A549 (cell line): ENCODE measurements around the gene PCDHGA10. TPM values are rescaled to one million over a fixed set of nuclear protein-coding genes. Genes with fewer than 3 reads are reported as not detected.
A peak's percentile ranks its signal among the peaks of the same experiment; 100 is the strongest.

Source experiments
- ATAC-seq, 2 experiments: fragments of 200-7000 bp in 1 of 2; fragments of >200 bp in 1 of 2; cut with Nextera tagmentation in 1 of 2; cut with Tn5 transposase in 1 of 2; 3 replicates each; pipeline versions ENCODE4 v1.8.0 to v1.9.1; 2018 to 2020; ENCODE audit warnings: mild to moderate bottlenecking in 1 of 2, moderate library complexity in 1 of 2
- CTCF ChIA-PET: fragments of 300-600 bp; sonication (Branson Sonifier 250); formaldehyde crosslinking; extraction: SDS; loops from one replicate; lab custom pipeline; 2021; ENCODE audit warnings: antibody characterized with exemption, inconsistent platforms; lab: Yijun Ruan, JAX
- POLR2A ChIA-PET: fragments of 350-600 bp; formaldehyde crosslinking; extraction: SDS; loops from one replicate; lab custom pipeline; 2021; ENCODE audit warnings: antibody characterized with exemption, inconsistent platforms; lab: Yijun Ruan, JAX
- DNase-seq, 2 experiments: peaks; one replicate each; pipeline versions ENCODE4 v3.0.0 to v3.0.0-alpha.2; 2011 to 2016; ENCODE audit warnings: low read depth in 1 of 2, low spot score in 1 of 2
- FAIRE-seq: peaks from 2 replicates; lab custom pipeline; 2011; peaks lifted over from hg19 to GRCh38; lab: Jason Lieb, UNC
- H3K27ac ChIP-seq, 2 experiments: fragments of >200 bp; sonication (Bioruptor Twin); formaldehyde crosslinking; 3 replicates each; pipeline ENCODE4 v1.5.1; 2016 to 2017
- H3K4me1 ChIP-seq: fragments of >200 bp; sonication (Bioruptor Twin); formaldehyde crosslinking; 3 replicates; pipeline ENCODE4 v1.6.1; 2016
- H3K4me2 ChIP-seq: fragments of >200 bp; sonication (Bioruptor Twin); formaldehyde crosslinking; 3 replicates; pipeline ENCODE4 v1.6.1; 2016
- H3K4me3 ChIP-seq: fragments of >200 bp; sonication (Bioruptor Twin); formaldehyde crosslinking; 3 replicates; pipeline ENCODE4 v1.5.1; 2016
- H3K9me3 ChIP-seq: fragments of >200 bp; sonication (Bioruptor Twin); formaldehyde crosslinking; 3 replicates; pipeline ENCODE4 v1.6.1; 2016
- CHD4 ChIP-seq: fragments of 200-600 bp; sonication (generic); IDR thresholded peaks from 2 replicates; pipeline ENCODE4 v1.6.1; 2016; ENCODE audit warnings: antibody characterized with exemption, mild to moderate bottlenecking, borderline replicate concordance
- EHMT2 ChIP-seq: fragments of 200-600 bp; sonication (generic); IDR thresholded peaks from 2 replicates; pipeline ENCODE4 v1.6.1; 2016; ENCODE audit warnings: antibody characterized with exemption, low read depth, mild to moderate bottlenecking, moderate library complexity
- EP300 ChIP-seq, 2 experiments: fragments of >200 bp; sonication (Bioruptor Twin); formaldehyde crosslinking; IDR thresholded peaks; 2 replicates in 1 of 2; 3 replicates in 1 of 2; pipeline ENCODE4 v1.6.1; 2016 to 2017
- FOSB ChIP-seq: fragments of 250-450 bp; sonication (Bioruptor Pico); IDR thresholded peaks from 2 replicates; pipeline ENCODE4 v1.5.0; 2020; ENCODE audit warnings: mild to moderate bottlenecking, moderate library complexity
- FOSL2 ChIP-seq, 2 experiments: fragments of 450-650 bp in 1 of 2; fragments of >200 bp in 1 of 2; sonication (Bioruptor Twin) in 1 of 2; formaldehyde crosslinking; IDR thresholded peaks; 2 replicates each; pipeline versions ENCODE4 v1.5.0 to v1.6.1; 2016 to 2020; ENCODE audit warnings: mild to moderate bottlenecking in 1 of 2, moderate library complexity in 1 of 2
- HDAC2 ChIP-seq: fragments of 200-600 bp; sonication (generic); IDR thresholded peaks from 2 replicates; pipeline ENCODE4 v1.6.1; 2016
- HOXB5 ChIP-seq: fragments of 250-450 bp; sonication (Bioruptor Pico); IDR thresholded peaks from 2 replicates; pipeline ENCODE4 v1.5.0; 2020; ENCODE audit warnings: mild to moderate bottlenecking, moderate library complexity
- JUN ChIP-seq, 2 experiments: fragments of >200 bp; sonication (Bioruptor Twin); formaldehyde crosslinking; IDR thresholded peaks; 2 replicates in 1 of 2; 3 replicates in 1 of 2; pipeline ENCODE4 v1.6.1; 2016 to 2017
- MAFK ChIP-seq: fragments of 450-650 bp; IDR thresholded peaks from 2 replicates; pipeline ENCODE4 v1.6.1; 2014; ENCODE audit not compliant: partially characterized antibody
- MAZ ChIP-seq: fragments of 150-350 bp; IDR thresholded peaks from 2 replicates; pipeline ENCODE4 v1.6.1; 2014; ENCODE audit warnings: antibody characterized with exemption, low read depth, low read length, borderline replicate concordance
- NFE2L2 ChIP-seq: fragments of 150-350 bp; conservative IDR thresholded peaks from 2 replicates; pipeline ENCODE4 v1.6.1; 2014; ENCODE audit warnings: low read length
- NPAS2 ChIP-seq: fragments of 250-450 bp; sonication (Bioruptor Pico); IDR thresholded peaks from 2 replicates; pipeline ENCODE4 v1.8.0; 2022; ENCODE audit warnings: mild to moderate bottlenecking, moderate library complexity, borderline replicate concordance
- PHF8 ChIP-seq: fragments of 200-600 bp; sonication (generic); IDR thresholded peaks from 2 replicates; pipeline ENCODE4 v1.6.1; 2016; ENCODE audit warnings: low read depth, mild to moderate bottlenecking, antibody characterized with exemption, moderate library complexity, borderline replicate concordance
- POLR2AphosphoS2 ChIP-seq: conservative IDR thresholded peaks from 2 replicates; pipeline ENCODE4 v1.6.1; 2012; ENCODE audit warnings: low read length, improper control_type of control experiment, inconsistent platforms
- SMC3 ChIP-seq: fragments of >200 bp; sonication (Bioruptor Twin); formaldehyde crosslinking; IDR thresholded peaks from 3 replicates; pipeline ENCODE4 v1.6.1; 2018; ENCODE audit warnings: inconsistent platforms
- TFCP2L1 ChIP-seq: fragments of 250-450 bp; sonication (Bioruptor Pico); IDR thresholded peaks from 2 replicates; pipeline ENCODE4 v1.5.0; 2021; ENCODE audit warnings: mild to moderate bottlenecking
- TP53 ChIP-seq: fragments of 250-450 bp; sonication (Bioruptor Pico); IDR thresholded peaks from 2 replicates; pipeline ENCODE4 v1.5.0; 2021; ENCODE audit warnings: mild to moderate bottlenecking, moderate library complexity
- ZNF302 ChIP-seq: fragments of 250-450 bp; sonication (Bioruptor Pico); IDR thresholded peaks from 2 replicates; pipeline ENCODE4 v1.9.0; 2021; ENCODE audit warnings: inconsistent platforms, mild to moderate bottlenecking, moderate library complexity
- WGBS: methylation state at CpG from one replicate; pipeline ENCODE4 v1.1.6; 2017; ENCODE audit errors: missing lambda C conversion rate; 5-methylcytosine and 5-hydroxymethylcytosine counted together
- polyA plus RNA-seq, 4 experiments: library from polyadenylated mRNA; depleted of rRNA in 3 of 4; stranded (reverse); fragments of >200 nt; fragmentation: RNase III in 1 of 4; extraction: RNeasy Plus Mini Kit Qiagen cat#74134 plus additional on column Dnase treatment in 1 of 4; gene quantifications; 2 replicates in 3 of 4; 3 replicates in 1 of 4; pipeline ENCODE4 v1.2.3, GENCODE V29; 2011 to 2017
- TF ChIP-seq, protein P1 (sequence below): fragments of >200 bp; sonication (Bioruptor Twin); formaldehyde crosslinking; IDR thresholded peaks from 3 replicates; pipeline ENCODE4 v1.5.1; 2016
- TF ChIP-seq, protein P2 (sequence below): fragments of 250-450 bp; sonication (Bioruptor Pico); IDR thresholded peaks from 2 replicates; pipeline ENCODE4 v1.5.0; 2020; ENCODE audit warnings: low read depth, mild to moderate bottlenecking, moderate library complexity

The PCDHGA10 gene
- polyA plus RNA-seq, 2 of the 4 experiments (the other 2 are of a cell fraction) = 0.04 TPM; not detected in 1

DNA sequence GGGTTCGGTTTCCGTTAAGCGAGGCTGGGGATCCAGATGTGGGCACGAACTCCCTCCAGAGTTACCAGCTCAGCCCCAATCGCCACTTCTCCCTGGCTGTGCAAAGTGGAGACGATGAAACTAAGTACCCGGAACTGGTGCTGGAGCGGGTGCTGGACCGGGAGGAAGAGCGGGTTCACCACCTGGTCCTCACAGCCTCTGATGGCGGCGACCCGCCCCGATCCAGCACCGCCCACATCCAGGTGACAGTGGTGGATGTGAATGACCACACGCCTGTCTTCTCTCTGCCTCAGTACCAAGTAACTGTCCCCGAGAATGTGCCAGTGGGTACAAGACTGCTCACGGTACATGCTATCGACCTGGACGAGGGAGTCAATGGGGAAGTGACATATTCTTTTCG lies 29.4 kb upstream of the PCDHGA10 start:
- Histone ChIP-seq H3K9me3 (peaks cover 35% of the 10 kb centered on the region), H3K4me3 (peak overlapping the region; percentile 88), H3K4me2 (peak overlapping the region; percentile 99), H3K27ac (peak overlapping the region; percentile 87 to 88), H3K4me1 (no peaks in the 10 kb centered on the region)
- ATAC-seq (peak; percentile 22 to 27; a peak in 4 of 6 replicates), DNase-seq (peak in 1 of 2 experiments; percentile 20), FAIRE-seq (no peak)
- POLR2A ChIA-PET = interaction anchor here (0.8 to 1.5 kb wide), 3 partner anchors 13 to 181 kb away, joined by 3 to 4 read pairs (median 3); partner anchors contain the start of genes PCDHGB3 and TAF7
- CTCF ChIA-PET = interaction anchor here (0.7 to 2.2 kb wide), 31 partner anchors 11 to 562 kb away, joined by 3 to 19 read pairs (median 4); partner anchors contain the start of genes PCDHA5, PCDHGA1, PCDHGA5 and PCDHGB3
- no peak for TF ChIP-seq MAFK
- WGBS = 44% methylated on average over 21 of the region's 21 CpGs

DNA sequence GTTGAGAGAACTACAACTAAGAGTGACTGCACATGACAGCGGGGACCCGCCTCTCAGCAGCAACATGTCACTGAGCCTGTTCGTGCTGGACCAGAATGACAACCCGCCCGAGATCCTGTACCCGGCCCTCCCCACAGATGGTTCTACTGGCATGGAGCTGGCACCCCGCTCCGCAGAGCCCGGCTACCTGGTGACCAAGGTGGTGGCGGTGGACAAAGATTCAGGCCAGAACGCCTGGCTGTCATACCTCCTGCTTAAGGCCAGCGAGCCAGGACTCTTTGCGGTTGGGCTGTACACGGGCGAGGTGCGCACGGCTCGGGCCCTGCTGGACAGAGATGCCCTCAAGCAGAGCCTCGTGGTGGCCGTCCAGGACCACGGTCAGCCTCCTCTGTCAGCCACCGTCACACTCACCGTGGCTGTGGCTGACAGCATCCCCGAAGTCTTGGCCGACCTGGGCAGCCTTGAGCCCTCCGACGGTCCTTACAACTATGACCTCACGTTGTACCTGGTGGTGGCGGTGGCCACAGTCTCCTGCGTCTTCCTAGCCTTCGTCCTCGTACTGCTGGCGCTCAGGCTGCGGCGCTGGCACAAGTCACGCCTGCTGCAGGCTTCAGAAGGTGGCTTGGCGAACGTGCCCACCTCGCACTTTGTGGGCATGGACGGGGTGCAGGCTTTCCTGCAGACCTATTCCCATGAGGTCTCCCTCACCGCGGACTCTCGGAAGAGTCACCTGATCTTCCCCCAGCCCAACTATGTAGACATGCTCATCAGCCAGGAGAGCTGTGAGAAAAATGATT lies 28.1 kb upstream of the PCDHGA10 start:
- Histone ChIP-seq H3K4me3 (no peak overlapping the region), H3K9me3 (peaks cover 45% of the 10 kb centered on the region), H3K4me1 (no peaks in the 10 kb centered on the region), H3K4me2 (no peak overlapping the region)
- CTCF ChIA-PET = interaction anchor here (3.7 kb wide), 1 partner anchor 14 kb away, joined by 16 read pairs; the partner anchor contains the start of gene PCDHGB3
- POLR2A ChIA-PET = no interaction called here
- no peak for ATAC-seq
- no peak for TF ChIP-seq SMC3
- TF ChIP-seq CHD4 = no peak
- TF ChIP-seq MAZ = no peak
- TF ChIP-seq ZNF302 (CRISPR knock-in tag) = no peak
- TF ChIP-seq HOXB5 (CRISPR knock-in tag) = no peak
- no peak for TF ChIP-seq EHMT2
- TF ChIP-seq FOSB (CRISPR knock-in tag) = no peak
- no peak for TF ChIP-seq PHF8
- TF ChIP-seq POLR2AphosphoS2 = no peak
- TF ChIP-seq HDAC2 = no peak
- no peak for TF ChIP-seq FOSL2 (IDR thresholded peaks at IDR 0.05)
- TF ChIP-seq FOSL2 (CRISPR knock-in tag; IDR thresholded peaks at IDR 0.05) = no peak
- TF ChIP-seq JUN (IDR thresholded peaks at IDR 0.05) = no peak
- no peak for TF ChIP-seq EP300 (IDR thresholded peaks at IDR 0.05)
- no peak for TF ChIP-seq NPAS2 (CRISPR knock-in tag)
- TF ChIP-seq, protein P1, sequence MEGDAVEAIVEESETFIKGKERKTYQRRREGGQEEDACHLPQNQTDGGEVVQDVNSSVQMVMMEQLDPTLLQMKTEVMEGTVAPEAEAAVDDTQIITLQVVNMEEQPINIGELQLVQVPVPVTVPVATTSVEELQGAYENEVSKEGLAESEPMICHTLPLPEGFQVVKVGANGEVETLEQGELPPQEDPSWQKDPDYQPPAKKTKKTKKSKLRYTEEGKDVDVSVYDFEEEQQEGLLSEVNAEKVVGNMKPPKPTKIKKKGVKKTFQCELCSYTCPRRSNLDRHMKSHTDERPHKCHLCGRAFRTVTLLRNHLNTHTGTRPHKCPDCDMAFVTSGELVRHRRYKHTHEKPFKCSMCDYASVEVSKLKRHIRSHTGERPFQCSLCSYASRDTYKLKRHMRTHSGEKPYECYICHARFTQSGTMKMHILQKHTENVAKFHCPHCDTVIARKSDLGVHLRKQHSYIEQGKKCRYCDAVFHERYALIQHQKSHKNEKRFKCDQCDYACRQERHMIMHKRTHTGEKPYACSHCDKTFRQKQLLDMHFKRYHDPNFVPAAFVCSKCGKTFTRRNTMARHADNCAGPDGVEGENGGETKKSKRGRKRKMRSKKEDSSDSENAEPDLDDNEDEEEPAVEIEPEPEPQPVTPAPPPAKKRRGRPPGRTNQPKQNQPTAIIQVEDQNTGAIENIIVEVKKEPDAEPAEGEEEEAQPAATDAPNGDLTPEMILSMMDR = no peak
- no peak for TF ChIP-seq TP53
- no peak for TF ChIP-seq TFCP2L1 (CRISPR knock-in tag)
- TF ChIP-seq NFE2L2 = no peak
- TF ChIP-seq, protein P2, sequence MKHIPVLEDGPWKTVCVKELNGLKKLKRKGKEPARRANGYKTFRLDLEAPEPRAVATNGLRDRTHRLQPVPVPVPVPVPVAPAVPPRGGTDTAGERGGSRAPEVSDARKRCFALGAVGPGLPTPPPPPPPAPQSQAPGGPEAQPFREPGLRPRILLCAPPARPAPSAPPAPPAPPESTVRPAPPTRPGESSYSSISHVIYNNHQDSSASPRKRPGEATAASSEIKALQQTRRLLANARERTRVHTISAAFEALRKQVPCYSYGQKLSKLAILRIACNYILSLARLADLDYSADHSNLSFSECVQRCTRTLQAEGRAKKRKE = no peak
- TF ChIP-seq, all 56 proteins: peak for 0
- WGBS = 71% methylated on average over 42 of the region's 43 CpGs
- FAIRE-seq = no peak
- DNase-seq = no peak
- H3K27ac ChIP-seq = no peak overlapping the region
